Astrocyte (in vitro differentiated cells and primary cell): ENCODE data around the gene CLP1. TPM values are rescaled to one million over a fixed set of nuclear protein-coding genes. Genes with fewer than 3 reads are reported as not detected.
A peak's percentile ranks its signal among the peaks of the same experiment; 100 is the strongest.

Experiments
- DNase-seq: peaks from one replicate; pipeline ENCODE4 v3.0.0-alpha.2; 2010; ENCODE audit warnings: low read depth
- FAIRE-seq: peaks from 2 replicates; lab custom pipeline; 2011; peaks lifted over from hg19 to GRCh38; lab: Jason Lieb, UNC
- H2AFZ ChIP-seq: 2 replicates; pipeline ENCODE4 v1.6.0; 2012; ENCODE audit warnings: low read depth, low read length, inconsistent platforms
- H3K27ac ChIP-seq: 2 replicates; pipeline ENCODE4 v1.5.1; 2011; ENCODE audit warnings: low read depth, low read length, inconsistent platforms
- H3K27me3 ChIP-seq: 2 replicates; pipeline ENCODE4 v1.6.0; 2011; ENCODE audit warnings: low read length, inconsistent platforms; ENCODE audit not compliant: insufficient read depth
- H3K36me3 ChIP-seq: 2 replicates; pipeline ENCODE4 v1.5.1; 2011; ENCODE audit warnings: low read length, inconsistent platforms; ENCODE audit not compliant: insufficient read depth
- H3K4me1 ChIP-seq: 2 replicates; pipeline ENCODE4 v1.5.1; 2011; ENCODE audit warnings: low read length, inconsistent platforms; ENCODE audit not compliant: insufficient read depth
- H3K4me2 ChIP-seq: 2 replicates; pipeline ENCODE4 v1.6.0; 2012; ENCODE audit warnings: low read length, inconsistent platforms
- H3K4me3 ChIP-seq: 2 replicates; pipeline ENCODE4 v1.5.1; 2011; ENCODE audit warnings: low read depth, mild to moderate bottlenecking, low read length, inconsistent platforms; ENCODE audit not compliant: insufficient read depth
- H3K79me2 ChIP-seq: 2 replicates; pipeline ENCODE4 v1.6.0; 2012; ENCODE audit warnings: mild to moderate bottlenecking, low read length, inconsistent platforms; ENCODE audit not compliant: insufficient read depth
- H3K9ac ChIP-seq: 2 replicates; pipeline ENCODE4 v1.6.0; 2012; ENCODE audit warnings: mild to moderate bottlenecking, low read length, inconsistent platforms
- H3K9me3 ChIP-seq: 2 replicates; pipeline ENCODE4 v1.5.1; 2012; ENCODE audit warnings: low read depth, mild to moderate bottlenecking, low read length, inconsistent platforms; ENCODE audit not compliant: insufficient read depth
- H4K20me1 ChIP-seq: 2 replicates; pipeline ENCODE4 v1.6.0; 2012; ENCODE audit warnings: low read length, inconsistent platforms; ENCODE audit not compliant: insufficient read depth
- H3K27ac Mint-ChIP-seq: one replicate; pipeline ENCODE4 v1.8.0; 2021; ENCODE audit warnings: mild to moderate bottlenecking, mixed read lengths; ENCODE audit not compliant: unreplicated experiment
- H3K27me3 Mint-ChIP-seq: one replicate; pipeline ENCODE4 v1.8.0; 2021; ENCODE audit warnings: low read depth, mixed read lengths; ENCODE audit not compliant: unreplicated experiment
- H3K36me3 Mint-ChIP-seq: one replicate; pipeline ENCODE4 v1.8.0; 2021; ENCODE audit warnings: low read depth, mixed read lengths; ENCODE audit not compliant: unreplicated experiment
- H3K4me1 Mint-ChIP-seq: one replicate; pipeline ENCODE4 v1.8.0; 2021; ENCODE audit warnings: low read depth, mixed read lengths; ENCODE audit not compliant: unreplicated experiment
- H3K4me3 Mint-ChIP-seq: one replicate; pipeline ENCODE4 v1.8.0; 2021; ENCODE audit warnings: mild to moderate bottlenecking, moderate library complexity, mixed read lengths; ENCODE audit not compliant: unreplicated experiment
- H3K9me3 Mint-ChIP-seq: one replicate; pipeline ENCODE4 v1.8.0; 2021; ENCODE audit warnings: mild to moderate bottlenecking, mixed read lengths; ENCODE audit not compliant: unreplicated experiment
- EZH2 ChIP-seq: IDR thresholded peaks from 2 replicates; pipeline ENCODE4 v1.6.1; 2012; ENCODE audit warnings: mild to moderate bottlenecking, low read length, inconsistent platforms; ENCODE audit not compliant: insufficient read depth
- total RNA-seq: library from RNA; stranded (reverse); gene quantifications from 2 replicates; pipeline ENCODE4 v1.2.1, GENCODE V29; 2021
- TF ChIP-seq, protein P1 (sequence below): IDR thresholded peaks from 2 replicates; pipeline ENCODE4 v1.5.1; 2011; ENCODE audit warnings: low read depth, mild to moderate bottlenecking, inconsistent platforms, low read length, moderate library complexity; ENCODE audit not compliant: insufficient read depth

Gene CLP1
- total RNA-seq, 1 donor from 2014 or later, result 21.4 TPM

- H3K4me1 Mint-ChIP-seq, result peaks cover 15% of the 10 kb centered on the region
- Histone ChIP-seq H3K79me2 (peaks cover 49% of the 10 kb centered on the region), H3K9ac (peak within 1 kb of the TSS; percentile 98), H3K9me3 (no peaks in the 10 kb centered on the region), H3K4me1 (peaks cover 10% of the 10 kb centered on the region), H3K27ac (peak within 1 kb of the TSS; percentile 100), H3K27me3 (no peaks in the 10 kb centered on the region), H3K36me3 (peaks cover 10% of the 10 kb centered on the region), H2AFZ (peak within 1 kb of the TSS; percentile 93), H4K20me1 (peaks cover 36% of the 10 kb centered on the region), H3K4me3 (peak within 1 kb of the TSS; percentile 93), H3K4me2 (peak within 1 kb of the TSS; percentile 97)
- no peaks in the 10 kb centered on the region for H3K27me3 Mint-ChIP-seq
- TF ChIP-seq EZH2, result no peak
- TF ChIP-seq, protein P1, sequence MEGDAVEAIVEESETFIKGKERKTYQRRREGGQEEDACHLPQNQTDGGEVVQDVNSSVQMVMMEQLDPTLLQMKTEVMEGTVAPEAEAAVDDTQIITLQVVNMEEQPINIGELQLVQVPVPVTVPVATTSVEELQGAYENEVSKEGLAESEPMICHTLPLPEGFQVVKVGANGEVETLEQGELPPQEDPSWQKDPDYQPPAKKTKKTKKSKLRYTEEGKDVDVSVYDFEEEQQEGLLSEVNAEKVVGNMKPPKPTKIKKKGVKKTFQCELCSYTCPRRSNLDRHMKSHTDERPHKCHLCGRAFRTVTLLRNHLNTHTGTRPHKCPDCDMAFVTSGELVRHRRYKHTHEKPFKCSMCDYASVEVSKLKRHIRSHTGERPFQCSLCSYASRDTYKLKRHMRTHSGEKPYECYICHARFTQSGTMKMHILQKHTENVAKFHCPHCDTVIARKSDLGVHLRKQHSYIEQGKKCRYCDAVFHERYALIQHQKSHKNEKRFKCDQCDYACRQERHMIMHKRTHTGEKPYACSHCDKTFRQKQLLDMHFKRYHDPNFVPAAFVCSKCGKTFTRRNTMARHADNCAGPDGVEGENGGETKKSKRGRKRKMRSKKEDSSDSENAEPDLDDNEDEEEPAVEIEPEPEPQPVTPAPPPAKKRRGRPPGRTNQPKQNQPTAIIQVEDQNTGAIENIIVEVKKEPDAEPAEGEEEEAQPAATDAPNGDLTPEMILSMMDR, result peak; percentile 16
- no peaks in the 10 kb centered on the region for H3K9me3 Mint-ChIP-seq
- H3K36me3 Mint-ChIP-seq, result peaks cover 3% of the 10 kb centered on the region
- peak; percentile 99 for DNase-seq
- no peak for FAIRE-seq
- peak within 1 kb of the TSS; percentile 99 for H3K27ac Mint-ChIP-seq
- H3K4me3 Mint-ChIP-seq, result peak within 1 kb of the TSS; percentile 97
Observed at GRCh38 chr11:57667736-57668433, 10.3 kb downstream of the CLP1 start, which contains the start of gene ZDHHC5. Gene ZDHHC5, plus strand, starts transcription at chr11:57668114. Its CDS starts 4,977 bp downstream, at chr11:57673091.

- Histone ChIP-seq H3K27ac (peak overlapping the region; percentile 100), H3K79me2 (peaks cover 54% of the 10 kb centered on the region), H3K4me2 (peak overlapping the region; percentile 97), H3K4me3 (peak overlapping the region; percentile 93), H2AFZ (peak overlapping the region; percentile 93), H3K9ac (peak overlapping the region; percentile 98), H3K4me1 (peaks cover 10% of the 10 kb centered on the region), H3K36me3 (peaks cover 15% of the 10 kb centered on the region), H3K27me3 (no peaks in the 10 kb centered on the region), H4K20me1 (peaks cover 41% of the 10 kb centered on the region), H3K9me3 (no peaks in the 10 kb centered on the region)
- Mint-ChIP-seq H3K27me3 (no peaks in the 10 kb centered on the region), H3K27ac (peak overlapping the region; percentile 97), H3K4me1 (peaks cover 16% of the 10 kb centered on the region), H3K36me3 (peaks cover 7% of the 10 kb centered on the region), H3K4me3 (peak overlapping the region; percentile 97), H3K9me3 (no peaks in the 10 kb centered on the region)
- DNase-seq (no peak), FAIRE-seq (no peak)
- TF ChIP-seq, protein P1, result no peak
- TF ChIP-seq EZH2, result no peak
Observed at GRCh38 chr11:57668434-57668782, 10.8 kb downstream of the CLP1 start.

DNA sequence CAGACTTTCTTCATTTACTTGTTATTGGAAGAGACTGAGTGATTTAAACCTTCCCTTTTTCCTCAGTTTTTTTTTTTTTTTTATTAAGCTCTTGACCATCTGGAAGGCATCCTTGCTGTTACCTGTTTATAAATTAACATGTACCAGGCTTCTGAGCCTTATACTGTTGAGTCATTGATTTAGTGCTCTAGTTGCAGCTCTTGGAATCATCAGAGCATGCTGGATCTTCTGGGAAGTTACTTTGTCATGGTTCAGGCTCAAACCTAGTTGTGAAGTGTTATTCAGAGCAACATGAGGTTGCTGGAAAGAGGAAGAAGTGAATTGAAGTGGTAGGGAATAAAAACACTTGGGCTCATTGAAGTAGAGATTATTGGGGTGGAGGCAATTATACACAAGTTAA lies 16.7 kb downstream of the CLP1 start:
- no peaks in the 10 kb centered on the region for H3K27me3 ChIP-seq
- peaks cover 75% of the 10 kb centered on the region for H4K20me1 ChIP-seq
- H3K36me3 Mint-ChIP-seq, result peaks cover 15% of the 10 kb centered on the region
- no peak overlapping the region for H3K27ac ChIP-seq
- no peak overlapping the region for H3K27ac Mint-ChIP-seq
- H3K4me3 ChIP-seq, result no peak overlapping the region
- no peaks in the 10 kb centered on the region for H3K9me3 ChIP-seq
- no peak for FAIRE-seq
- no peak overlapping the region for H3K4me3 Mint-ChIP-seq
- H3K27me3 Mint-ChIP-seq, result no peaks in the 10 kb centered on the region
- no peaks in the 10 kb centered on the region for H3K9me3 Mint-ChIP-seq
- H3K4me2 ChIP-seq, result no peak overlapping the region
- peaks cover 28% of the 10 kb centered on the region for H3K36me3 ChIP-seq
- H3K4me1 Mint-ChIP-seq, result peaks cover 18% of the 10 kb centered on the region
- H3K79me2 ChIP-seq, result peaks cover 90% of the 10 kb centered on the region
- H3K4me1 ChIP-seq, result peaks cover 2% of the 10 kb centered on the region
- H3K9ac ChIP-seq, result no peak overlapping the region
- TF ChIP-seq, protein P1, result no peak
- TF ChIP-seq EZH2, result no peak
- DNase-seq, result no peak
- H2AFZ ChIP-seq, result no peak overlapping the region
